NCI-H446 treated with DMSO at 0.1 percent for 48 hours (cell line): Measurements from ENCODE around the gene KRR1.

Experiments
- DNase-seq: peaks from one replicate; lab custom pipeline; 2025; lab: John Stamatoyannopoulos, UW

Gene KRR1

GRCh38 chr12:75511116-75512048 is at the start of gene KRR1:
Gene KRR1, minus strand, starts transcription at chr12:75511609. Its CDS starts 12 bp downstream, at chr12:75511597.
- peak; percentile 96 for DNase-seq

DNA sequence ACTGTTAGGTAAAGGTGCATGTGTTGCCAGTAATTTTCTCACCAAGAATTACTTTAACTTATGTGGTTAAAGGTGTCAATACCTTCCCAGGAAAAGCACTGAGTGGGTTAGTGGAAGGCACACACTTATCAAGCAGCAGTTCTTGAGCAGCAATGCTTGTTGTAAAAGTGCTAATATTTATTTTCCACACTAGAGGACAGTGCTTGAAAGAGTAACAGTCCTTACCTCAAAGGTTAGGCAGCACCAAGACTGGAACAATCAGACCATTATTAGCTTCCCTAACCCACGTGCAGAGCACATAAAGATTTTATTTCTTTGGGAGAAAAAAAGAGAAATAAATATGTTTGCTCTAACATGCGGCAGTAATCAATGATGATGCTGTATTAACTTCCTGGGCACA is 48.8 kb upstream of the KRR1 start:
- DNase-seq, result peak; percentile 62

DNA sequence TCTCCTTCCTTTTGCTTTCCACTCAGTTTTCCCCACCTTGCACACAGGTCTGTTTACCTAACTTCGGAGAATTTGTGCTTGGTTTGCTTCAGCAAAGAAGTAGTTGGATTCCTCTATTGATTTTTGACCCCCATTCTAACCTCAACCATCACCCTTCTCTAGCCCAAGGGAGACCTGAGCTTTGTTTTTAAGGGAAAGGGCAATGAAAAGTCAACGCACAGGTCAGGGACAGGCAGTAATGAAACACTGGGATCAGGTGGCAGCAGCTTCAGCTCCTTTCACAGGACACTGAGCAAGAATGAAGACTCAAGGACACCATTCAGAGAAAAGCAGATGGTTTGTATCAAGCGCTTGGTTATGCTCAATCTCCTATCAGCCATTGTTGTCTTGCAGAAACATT is 46.9 kb upstream of the KRR1 start:
- no peak for DNase-seq

DNA sequence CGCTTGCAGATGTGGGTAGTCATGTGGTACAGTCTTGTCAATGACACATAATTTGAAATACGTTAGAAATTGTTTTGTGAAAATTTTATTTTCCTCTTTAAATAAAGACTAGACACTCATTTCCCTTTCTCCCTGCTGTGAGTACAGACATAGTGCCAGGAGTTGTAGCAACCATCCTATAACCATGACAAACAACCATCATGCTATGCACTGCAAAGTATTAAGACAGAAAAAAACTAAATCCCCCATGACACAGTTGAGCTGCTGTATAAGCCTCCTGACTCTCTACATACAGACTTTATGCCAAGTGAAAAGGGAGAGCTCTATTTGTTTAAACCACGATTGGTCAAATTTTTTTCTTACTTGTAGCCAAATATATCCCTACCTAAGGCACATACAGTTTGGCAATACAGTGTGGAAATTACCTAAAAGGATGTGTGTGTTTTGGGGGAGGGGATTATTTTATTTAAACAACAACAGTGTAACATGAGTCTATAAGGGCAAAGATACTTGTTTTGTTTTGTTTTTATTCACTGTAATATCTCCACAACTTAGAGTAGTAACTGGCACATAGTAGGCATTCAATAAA is 45.0 kb upstream of the KRR1 start:
- DNase-seq, result no peak

- no peak for DNase-seq
Observed at GRCh38 chr12:75554556-75554880, 43.1 kb upstream of the KRR1 start.

DNA sequence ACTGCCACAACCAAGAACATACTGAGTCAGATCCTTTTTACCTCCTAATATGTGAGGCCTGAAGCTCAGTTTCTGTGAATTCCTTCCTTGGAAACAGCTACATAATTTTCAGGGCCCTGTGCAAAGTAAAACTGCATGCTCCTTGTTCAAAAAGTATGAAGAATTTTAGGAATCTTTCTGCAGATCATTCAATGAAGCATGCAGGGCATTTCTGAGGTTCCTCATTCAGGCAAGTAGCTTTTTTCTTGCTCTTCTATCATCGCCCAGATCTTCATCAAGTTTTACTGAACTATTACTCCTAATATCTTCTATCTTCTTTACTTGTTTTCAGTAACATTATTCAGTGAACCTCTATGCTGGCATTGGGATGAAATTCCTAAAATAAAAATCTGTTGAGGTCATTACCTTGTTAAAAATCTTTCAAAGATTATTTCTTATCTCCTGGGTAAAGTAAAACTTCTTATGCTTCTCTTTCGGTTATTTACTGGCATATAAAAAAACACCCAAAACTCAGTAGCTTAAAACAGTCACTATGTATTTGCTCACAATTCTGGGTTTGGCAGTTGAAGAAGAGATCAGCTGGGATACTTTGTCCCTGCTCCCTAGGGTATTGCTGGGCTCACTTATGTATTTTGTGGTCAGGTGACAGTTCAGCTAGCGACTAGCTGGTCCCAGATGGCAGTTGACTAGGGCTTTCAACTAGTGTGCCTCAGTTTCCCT is 42.6 kb upstream of the KRR1 start:
- DNase-seq, result no peak

GRCh38 chr12:75553398-75553797 is 42.0 kb upstream of the KRR1 start:
- DNase-seq, result no peak

DNA sequence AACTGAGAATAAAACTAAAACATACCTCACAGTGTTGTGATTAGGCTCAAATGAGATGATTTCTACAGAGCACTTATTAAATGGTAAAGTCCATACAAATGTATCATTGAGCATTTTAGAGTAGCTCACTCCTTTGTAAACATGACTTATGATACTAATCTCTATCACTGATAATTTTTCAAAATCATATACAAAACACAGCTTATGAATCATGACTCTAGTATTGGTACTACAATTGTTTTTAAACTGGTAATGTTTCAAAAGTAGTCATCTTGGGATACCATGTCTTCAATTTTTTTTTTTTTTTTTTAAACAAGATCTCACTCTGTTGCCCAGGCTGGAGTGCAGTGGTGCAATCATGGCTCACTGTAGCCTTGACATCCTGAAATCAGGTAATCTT is 40.1 kb upstream of the KRR1 start:
- DNase-seq, result no peak

DNA sequence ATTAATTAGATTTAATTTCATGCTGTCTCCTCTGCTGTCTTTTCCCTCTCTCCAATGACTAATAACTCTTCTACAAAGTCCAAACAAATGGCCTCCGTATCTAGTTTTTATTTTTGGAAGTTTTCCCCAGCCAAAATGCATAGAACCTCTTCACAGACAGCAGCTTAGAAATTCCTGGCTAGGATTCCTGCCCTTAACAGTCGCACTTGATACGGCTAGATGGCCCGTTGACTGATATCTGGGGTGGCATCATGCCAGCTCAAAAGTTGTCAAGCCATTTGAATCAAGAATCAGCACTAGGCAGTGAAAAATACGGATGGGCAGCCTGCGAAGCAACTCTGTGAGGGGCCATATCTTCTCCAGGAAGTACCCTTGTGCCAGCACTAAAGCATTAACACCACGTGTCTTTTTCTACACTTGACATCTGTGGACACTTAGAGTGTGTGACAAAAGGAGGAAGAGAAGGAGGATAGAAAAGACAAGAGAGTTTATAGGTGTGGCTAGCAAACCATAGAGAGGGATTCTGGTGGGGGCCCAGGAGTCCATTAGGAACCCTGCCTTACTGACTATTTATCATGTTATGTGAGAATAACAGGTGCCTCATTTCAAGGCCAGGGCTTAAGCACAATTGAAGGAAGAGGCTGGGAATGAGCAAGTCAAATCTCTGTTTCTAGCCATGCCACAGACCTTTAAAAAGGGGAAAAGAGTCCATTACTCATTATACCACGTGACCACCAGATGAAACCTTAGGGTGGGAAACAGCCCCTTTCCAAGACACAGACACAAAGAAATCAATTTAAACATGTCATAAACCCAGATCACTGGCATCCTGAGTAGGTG is 39.2 kb upstream of the KRR1 start:
- DNase-seq, result peak; percentile 99

DNA sequence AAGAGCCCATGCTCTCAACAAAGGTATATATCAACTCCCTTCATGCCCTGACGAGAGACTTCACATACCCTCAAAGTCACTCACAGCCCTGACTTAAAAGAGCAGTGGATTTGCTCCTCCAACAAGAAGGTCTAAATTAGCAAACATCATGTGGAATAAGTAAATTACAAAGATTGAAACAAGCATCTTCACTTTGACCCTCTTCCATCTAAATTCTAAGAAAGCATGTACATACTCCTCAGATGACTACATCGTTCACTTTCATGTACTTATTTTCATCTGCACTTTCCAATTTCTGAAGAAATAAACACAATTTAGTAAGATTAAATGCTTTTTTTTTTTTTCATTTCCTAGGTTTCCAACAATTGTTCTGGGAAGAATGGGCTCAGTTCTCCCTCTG is 38.6 kb upstream of the KRR1 start:
- DNase-seq, result no peak

- no peak for DNase-seq
Observed at GRCh38 chr12:75548879-75549278, 37.5 kb upstream of the KRR1 start.

DNA sequence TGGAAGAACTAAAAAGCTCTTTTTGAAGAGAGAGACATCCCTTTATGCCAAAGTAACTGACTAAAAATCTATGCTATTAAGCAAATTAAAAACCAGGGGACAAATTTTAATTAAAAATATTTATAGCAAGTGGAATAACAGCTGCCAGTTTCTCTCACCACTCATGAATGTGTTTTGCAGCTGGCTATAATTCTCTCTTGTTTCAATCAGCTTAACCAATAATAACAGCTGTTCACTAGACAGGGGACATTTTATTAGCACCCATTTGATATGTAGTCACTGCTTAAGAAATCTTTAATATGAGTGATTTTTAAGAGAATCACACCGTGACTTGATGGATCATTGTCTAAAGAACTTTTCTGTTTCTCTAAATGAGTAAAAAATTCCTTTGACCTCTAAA is 34.2 kb upstream of the KRR1 start:
- DNase-seq, result no peak

GRCh38 chr12:75543529-75543928 is 32.1 kb upstream of the KRR1 start:
- no peak for DNase-seq

DNA sequence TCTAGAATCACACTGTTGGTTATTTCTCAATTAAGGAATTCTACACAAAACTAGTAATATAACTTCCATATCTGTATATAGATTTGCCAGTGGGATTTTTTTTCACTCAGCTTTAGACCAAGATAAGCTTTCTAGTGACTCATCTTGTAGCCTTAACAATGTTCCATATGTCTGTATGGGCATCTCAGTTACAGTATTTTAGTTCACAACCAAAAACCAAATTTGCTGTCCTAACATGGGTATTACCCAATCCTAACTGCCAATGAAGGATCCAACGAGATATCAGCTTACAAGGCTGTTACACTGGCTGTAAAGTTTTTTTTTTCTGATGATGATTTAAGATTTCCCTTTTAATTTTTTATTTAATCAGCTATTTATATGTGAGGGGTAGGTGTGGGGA is 31.5 kb upstream of the KRR1 start:
- DNase-seq, result no peak

GRCh38 chr12:75539889-75540288 is 28.5 kb upstream of the KRR1 start:
- DNase-seq, result no peak

DNA sequence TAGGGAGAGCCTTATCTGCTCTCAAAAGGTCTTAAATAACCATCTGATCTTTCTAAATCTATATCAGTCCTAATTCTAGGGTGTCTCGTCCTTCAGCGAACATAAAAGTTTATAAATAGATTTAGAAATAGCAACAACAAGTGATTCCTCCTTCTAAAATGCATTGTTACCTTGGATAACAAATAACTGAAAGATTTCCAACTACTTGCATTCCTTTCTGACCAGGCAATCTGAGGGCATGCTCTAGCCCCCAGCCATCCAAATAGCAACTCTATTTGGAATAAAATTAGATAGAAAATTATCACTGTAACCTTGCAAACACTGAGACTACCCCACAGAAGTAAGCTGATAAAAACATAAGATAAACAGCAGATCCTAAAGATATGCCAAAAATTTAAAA is 21.8 kb upstream of the KRR1 start:
- no peak for DNase-seq

GRCh38 chr12:75529826-75530225 is 18.4 kb upstream of the KRR1 start:
- DNase-seq, result no peak

DNA sequence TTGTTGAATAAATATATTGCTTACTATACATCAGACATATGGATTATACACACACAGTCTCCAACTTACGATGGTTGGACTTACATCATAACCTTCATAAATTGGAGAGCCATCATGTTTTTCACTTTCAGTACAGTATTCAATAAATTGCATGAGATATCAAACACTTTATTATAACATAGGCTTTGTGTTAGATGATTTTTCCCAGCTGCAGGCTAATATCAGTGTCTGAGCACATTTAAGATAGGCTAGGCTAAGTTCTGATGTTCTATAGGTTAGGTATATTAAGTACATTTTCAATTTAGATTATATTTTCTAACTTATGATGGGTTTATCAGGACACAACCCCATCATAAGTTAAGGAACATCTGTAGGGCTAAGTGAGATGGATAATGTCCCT is 17.9 kb upstream of the KRR1 start:
- no peak for DNase-seq

DNA sequence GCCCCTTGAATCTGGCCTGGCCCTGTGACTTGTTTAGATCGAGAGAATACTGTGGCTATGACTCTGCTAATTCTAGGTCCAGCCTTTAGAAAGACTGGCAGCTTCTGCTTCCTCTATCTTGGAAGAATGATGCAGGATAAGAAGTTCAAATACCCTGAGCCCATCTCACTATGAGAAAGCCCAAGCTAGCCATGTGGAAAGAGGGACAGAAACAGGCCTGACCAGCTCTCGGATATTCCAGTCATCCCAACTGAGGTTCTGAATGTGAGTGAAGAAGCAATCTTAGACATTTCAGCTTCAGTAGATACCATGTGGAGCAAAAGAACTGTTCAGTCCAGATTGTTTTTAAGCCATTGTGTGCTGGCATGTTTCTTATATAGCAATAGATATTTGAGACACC is 17.3 kb upstream of the KRR1 start:
- no peak for DNase-seq

- peak; percentile 90 for DNase-seq
Observed at GRCh38 chr12:75528272-75528671, 16.9 kb upstream of the KRR1 start.

GRCh38 chr12:75526655-75527511 is 15.5 kb upstream of the KRR1 start:
- DNase-seq, result peak; percentile 87
